Activated CD4-positive, alpha-beta memory T cell treated with anti-CD3 and anti-CD28 coated beads for 36 hours (primary cell): Measurements from ENCODE around the gene AHR. TPM values are rescaled to one million over a fixed set of nuclear protein-coding genes. Genes with fewer than 3 reads are reported as not detected.
"Not testable (repeated sequence)": the region's sequence is repeated elsewhere in the genome, so short reads cannot be mapped to it uniquely, and the experiment has no call there.

Source experiments
- CTCF ChIA-PET: fragments of 350-600 bp; sonication (Branson Sonifier 250); formaldehyde crosslinking; loops from one replicate; lab custom pipeline; 2021; ENCODE audit warnings: antibody characterized with exemption, inconsistent platforms; lab: Charles Lee
- POLR2A ChIA-PET: fragments of 350-600 bp; sonication (Branson Sonifier 250); formaldehyde crosslinking; loops from one replicate; lab custom pipeline; 2021; ENCODE audit warnings: antibody characterized with exemption; lab: Charles Lee
- DNase-seq: peaks from one replicate; pipeline ENCODE4 v3.0.0-alpha.2; 2020
- H3K27ac Mint-ChIP-seq: one replicate; pipeline ENCODE4 v1.8.0; 2021; ENCODE audit warnings: mixed read lengths
- H3K27me3 Mint-ChIP-seq: one replicate; pipeline ENCODE4 v1.8.0; 2021; ENCODE audit warnings: mixed read lengths
- H3K36me3 Mint-ChIP-seq: one replicate; pipeline ENCODE4 v1.8.0; 2021; ENCODE audit warnings: mixed read lengths
- H3K4me1 Mint-ChIP-seq: one replicate; pipeline ENCODE4 v1.8.0; 2021; ENCODE audit warnings: low read depth, mixed read lengths
- H3K4me3 Mint-ChIP-seq: one replicate; pipeline ENCODE4 v1.8.0; 2021; ENCODE audit warnings: mild to moderate bottlenecking, mixed read lengths
- H3K9me3 Mint-ChIP-seq: one replicate; pipeline ENCODE4 v1.8.0; 2021; ENCODE audit warnings: mixed read lengths
- intact Hi-C: fragments of 100-400 bp; cut with micrococcal nuclease; formaldehyde crosslinking; loops from one replicate; pipeline ENCODE4 v1.15.1; 2023
- total RNA-seq, 2 experiments: library from RNA; stranded (reverse); gene quantifications; one replicate each; pipeline ENCODE4 v1.2.3, GENCODE V29; 2021

Gene AHR
- total RNA-seq, 2 experiments from 2014 or later, result 40.9 to 43.3 TPM

GRCh38 chr7:17347401-17347800 is 48.9 kb downstream of the AHR start:
- peaks cover 5% of the 10 kb centered on the region for H3K4me1 Mint-ChIP-seq
- no peak for DNase-seq
- no peaks in the 10 kb centered on the region for H3K27me3 Mint-ChIP-seq
- ChIA-PET POLR2A (interaction anchor here (0.5 kb wide), 1 partner anchor 644 kb away, joined by 3 read pairs; no protein-coding TSS in a partner anchor), CTCF (interaction anchor here (0.8 kb wide), 1 partner anchor 12 kb away, joined by 3 read pairs; no protein-coding TSS in a partner anchor)
- intact Hi-C loops, result no loop called here
- peaks cover 60% of the 10 kb centered on the region for H3K36me3 Mint-ChIP-seq
- H3K9me3 Mint-ChIP-seq, result peaks cover 30% of the 10 kb centered on the region
- H3K27ac Mint-ChIP-seq, result no peak overlapping the region
- no peak overlapping the region for H3K4me3 Mint-ChIP-seq

- peaks cover 57% of the 10 kb centered on the region for H3K36me3 Mint-ChIP-seq
- H3K27me3 Mint-ChIP-seq, H3K27ac Mint-ChIP-seq, intact Hi-C loops, CTCF ChIA-PET, POLR2A ChIA-PET, H3K4me3 Mint-ChIP-seq, DNase-seq, H3K4me1 Mint-ChIP-seq: not testable (repeated sequence)
- H3K9me3 Mint-ChIP-seq, result peaks cover 30% of the 10 kb centered on the region
Observed at GRCh38 chr7:17348932-17349331, 50.5 kb downstream of the AHR start.

DNA sequence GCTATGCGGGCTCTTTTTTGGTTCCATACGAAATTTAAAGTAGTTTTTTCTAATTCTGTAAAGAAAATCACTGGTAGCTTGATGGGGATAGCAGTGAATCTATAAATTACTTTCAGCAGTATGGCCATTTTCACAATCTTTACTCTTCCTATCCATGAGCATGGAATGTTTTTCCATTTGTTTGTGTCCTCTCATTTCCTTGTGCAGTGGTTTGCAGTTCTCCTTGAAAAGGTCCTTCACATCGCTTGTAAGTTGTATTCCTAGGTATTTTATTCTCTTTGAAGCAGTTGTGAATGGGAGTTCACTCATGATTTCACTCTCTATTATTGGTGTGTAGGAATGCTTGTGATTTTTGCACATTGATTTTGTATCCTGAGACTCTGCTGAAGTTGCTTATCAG is 51.9 kb downstream of the AHR start:
- POLR2A ChIA-PET, intact Hi-C loops: not testable (repeated sequence)

DNA sequence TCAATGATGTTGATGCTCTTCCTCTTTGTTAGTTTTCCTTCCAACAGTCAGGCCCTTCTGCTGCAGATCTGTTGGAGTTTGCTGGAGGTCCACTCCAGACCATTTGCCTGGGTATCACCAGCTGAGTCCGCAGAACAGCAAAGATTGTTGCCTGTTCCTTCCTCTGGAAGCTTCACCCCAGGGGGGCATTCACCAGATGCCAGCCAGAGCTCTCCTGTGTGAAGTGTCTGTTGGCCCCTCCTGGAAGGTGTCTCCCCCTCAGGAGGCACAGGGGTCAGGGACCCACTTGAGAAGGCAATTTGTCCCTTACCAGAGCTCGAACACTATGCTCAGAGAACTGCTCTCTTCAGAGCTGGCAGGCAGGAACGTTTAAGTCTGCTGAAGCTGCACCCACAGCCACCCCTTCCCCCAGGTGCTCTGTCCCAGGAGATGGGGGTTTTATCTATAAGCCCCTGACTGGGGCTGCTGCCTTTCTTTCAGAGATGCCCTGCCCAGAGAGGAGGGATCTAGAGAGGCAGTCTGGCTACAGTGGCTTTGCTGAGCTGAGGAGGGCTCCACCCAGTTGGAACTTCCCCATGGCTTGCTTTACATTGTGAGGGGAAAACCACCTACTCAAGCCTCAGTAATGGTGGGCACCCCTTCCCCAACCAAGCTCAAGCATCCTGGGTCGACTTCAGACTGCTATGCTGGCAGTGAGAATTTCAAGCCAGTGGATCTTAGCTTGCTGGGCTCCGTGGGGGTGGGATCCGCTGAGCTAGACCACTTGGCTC is 55.4 kb downstream of the AHR start:
- CTCF ChIA-PET, result interaction anchor here (1.1 kb wide), 1 partner anchor 371 kb away, joined by 3 read pairs; no protein-coding TSS in a partner anchor
- intact Hi-C loops, H3K27me3 Mint-ChIP-seq, DNase-seq, H3K4me3 Mint-ChIP-seq, H3K4me1 Mint-ChIP-seq, POLR2A ChIA-PET, H3K27ac Mint-ChIP-seq: not testable (repeated sequence)
- Mint-ChIP-seq H3K9me3 (peaks cover 32% of the 10 kb centered on the region), H3K36me3 (peaks cover 46% of the 10 kb centered on the region)

More for the DNA sequence above, 51.9 kb downstream of the AHR start:
- H3K27ac Mint-ChIP-seq, H3K4me3 Mint-ChIP-seq, DNase-seq, H3K4me1 Mint-ChIP-seq, H3K27me3 Mint-ChIP-seq, CTCF ChIA-PET: not testable (repeated sequence)
- H3K36me3 Mint-ChIP-seq, result peaks cover 58% of the 10 kb centered on the region
- H3K9me3 Mint-ChIP-seq, result peaks cover 30% of the 10 kb centered on the region

GRCh38 chr7:17354473-17354872 is 56.0 kb downstream of the AHR start:
- no peak overlapping the region for H3K4me3 Mint-ChIP-seq
- H3K27ac Mint-ChIP-seq, result no peak overlapping the region
- H3K4me1 Mint-ChIP-seq, result no peaks in the 10 kb centered on the region
- ChIA-PET POLR2A (no interaction called here), CTCF (no interaction called here)
- DNase-seq, result no peak
- H3K9me3 Mint-ChIP-seq, result peaks cover 25% of the 10 kb centered on the region
- H3K27me3 Mint-ChIP-seq, result no peaks in the 10 kb centered on the region
- peaks cover 40% of the 10 kb centered on the region for H3K36me3 Mint-ChIP-seq
- intact Hi-C loops, result no loop called here

DNA sequence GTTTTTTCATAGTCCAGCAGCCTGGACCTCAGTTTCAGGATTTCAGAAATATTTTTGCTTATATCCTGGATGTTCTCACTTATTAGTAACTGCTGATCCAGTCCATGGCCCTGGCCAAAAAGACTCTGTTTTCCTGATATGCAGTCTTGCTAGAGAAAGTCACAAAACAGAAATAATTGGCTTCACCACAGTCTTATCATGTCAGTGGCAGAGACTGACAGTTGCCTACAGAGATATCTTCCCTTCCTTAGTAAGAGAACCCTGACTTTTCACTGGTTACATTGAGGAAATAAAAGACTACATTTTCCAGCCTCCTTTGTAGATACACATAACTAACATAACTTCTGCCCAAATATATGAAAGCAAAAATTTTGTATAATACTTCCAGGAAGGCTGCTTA is 56.6 kb downstream of the AHR start:
- intact Hi-C loops, result no loop called here
- Mint-ChIP-seq H3K4me3 (no peak overlapping the region), H3K36me3 (peaks cover 34% of the 10 kb centered on the region), H3K27ac (no peak overlapping the region), H3K4me1 (no peaks in the 10 kb centered on the region), H3K9me3 (peaks cover 20% of the 10 kb centered on the region), H3K27me3 (no peaks in the 10 kb centered on the region)
- ChIA-PET CTCF (no interaction called here), POLR2A (no interaction called here)
- no peak for DNase-seq

DNA sequence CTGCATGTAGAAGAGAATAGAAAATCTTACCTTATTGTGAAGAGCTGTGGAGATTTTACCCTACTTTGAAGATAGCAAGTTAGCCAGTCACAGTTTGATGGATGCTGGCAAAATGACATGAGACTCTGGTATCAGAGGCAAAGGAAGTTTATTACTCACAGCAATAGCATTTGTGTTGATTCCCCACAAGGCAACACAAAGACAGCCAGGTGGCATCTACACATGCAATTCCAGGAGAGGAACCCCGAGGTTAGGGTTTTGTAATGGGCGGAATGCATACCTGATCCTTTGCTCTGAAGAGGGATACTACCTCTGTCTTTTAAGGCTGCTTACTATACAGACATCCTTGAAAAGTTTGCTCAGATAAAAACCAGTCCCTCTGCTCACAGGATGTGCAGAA is 59.5 kb downstream of the AHR start:
- no peak overlapping the region for H3K27ac Mint-ChIP-seq
- POLR2A ChIA-PET, result no interaction called here
- CTCF ChIA-PET, result no interaction called here
- peaks cover 16% of the 10 kb centered on the region for H3K36me3 Mint-ChIP-seq
- H3K4me3 Mint-ChIP-seq, result no peak overlapping the region
- intact Hi-C loops, result no loop called here
- peaks cover 14% of the 10 kb centered on the region for H3K9me3 Mint-ChIP-seq
- no peaks in the 10 kb centered on the region for H3K4me1 Mint-ChIP-seq
- H3K27me3 Mint-ChIP-seq, result no peaks in the 10 kb centered on the region
- no peak for DNase-seq

- no peak for DNase-seq
- H3K4me3 Mint-ChIP-seq, result no peak overlapping the region
- H3K27me3 Mint-ChIP-seq, result no peaks in the 10 kb centered on the region
- H3K9me3 Mint-ChIP-seq, result peaks cover 14% of the 10 kb centered on the region
- POLR2A ChIA-PET, result no interaction called here
- intact Hi-C loops, result no loop called here
- peaks cover 13% of the 10 kb centered on the region for H3K36me3 Mint-ChIP-seq
- CTCF ChIA-PET, result no interaction called here
- H3K4me1 Mint-ChIP-seq, result no peaks in the 10 kb centered on the region
- no peak overlapping the region for H3K27ac Mint-ChIP-seq
Observed at GRCh38 chr7:17359610-17360009, 61.2 kb downstream of the AHR start.

DNA sequence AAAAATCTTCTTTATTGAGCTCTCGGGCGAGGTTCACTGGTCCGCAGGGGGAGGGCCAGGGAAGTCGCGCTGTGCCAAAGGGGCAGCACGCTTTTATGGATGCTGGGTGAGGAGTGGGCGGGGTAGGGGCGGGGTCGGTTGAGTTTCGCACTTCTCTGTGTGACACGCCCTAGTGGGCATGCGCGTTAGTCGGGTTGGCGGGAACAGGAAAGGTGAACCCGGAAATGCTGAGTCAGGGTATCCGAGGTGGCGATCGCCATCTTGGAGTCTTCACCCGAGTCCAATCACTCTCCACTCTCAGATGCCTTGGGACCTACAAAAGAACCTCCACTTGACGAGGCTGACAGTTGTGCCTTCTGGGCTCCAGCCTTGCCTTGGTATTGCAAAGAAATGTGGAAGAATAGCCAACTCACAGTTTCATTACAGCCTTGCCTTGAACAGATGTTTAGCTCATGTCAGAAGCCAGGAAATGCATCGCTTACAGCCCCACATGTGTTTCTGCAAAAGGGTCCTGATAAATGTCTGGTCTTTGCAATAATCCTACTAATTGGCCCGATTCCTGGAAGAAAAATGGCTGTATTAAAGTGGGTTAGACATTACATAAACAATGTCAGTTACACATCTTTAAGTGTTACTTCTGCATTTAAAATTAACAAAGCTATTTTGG is 64.1 kb downstream of the AHR start:
- Mint-ChIP-seq H3K9me3 (peaks cover 14% of the 10 kb centered on the region), H3K4me3 (no peak overlapping the region), H3K27me3 (no peaks in the 10 kb centered on the region), H3K4me1 (peaks cover 2% of the 10 kb centered on the region), H3K27ac (no peak overlapping the region), H3K36me3 (peaks cover 11% of the 10 kb centered on the region)
- ChIA-PET CTCF (no interaction called here), POLR2A (no interaction called here)
- intact Hi-C loops, result no loop called here
- DNase-seq, result no peak

GRCh38 chr7:17364671-17365070 is 66.2 kb downstream of the AHR start:
- Mint-ChIP-seq H3K36me3 (peaks cover 6% of the 10 kb centered on the region), H3K4me1 (peaks cover 2% of the 10 kb centered on the region), H3K9me3 (peaks cover 11% of the 10 kb centered on the region), H3K27me3 (no peaks in the 10 kb centered on the region), H3K4me3 (no peak overlapping the region), H3K27ac (no peak overlapping the region)
- intact Hi-C loops, result no loop called here
- ChIA-PET CTCF (no interaction called here), POLR2A (no interaction called here)
- DNase-seq, result no peak

DNA sequence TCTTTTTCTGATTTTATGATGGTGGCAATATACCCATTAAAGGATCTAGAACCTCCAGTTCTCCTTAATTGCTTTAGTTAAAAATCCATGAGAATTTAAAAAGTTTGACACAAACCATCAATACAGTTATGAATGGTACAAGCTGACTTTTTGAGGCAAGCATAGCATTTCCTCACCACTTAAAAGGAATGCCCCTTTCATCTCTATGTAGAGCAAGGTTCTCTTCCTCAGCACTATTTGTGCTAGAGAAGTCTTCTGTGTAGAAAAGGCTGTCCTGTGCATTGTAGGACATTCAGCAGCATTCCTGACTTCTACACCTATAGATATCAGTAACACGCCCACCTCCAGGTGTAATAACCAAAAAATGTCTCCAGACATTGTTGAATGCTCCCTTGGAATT is 67.3 kb downstream of the AHR start:
- Mint-ChIP-seq H3K27ac (no peak overlapping the region), H3K36me3 (peaks cover 6% of the 10 kb centered on the region), H3K4me1 (peaks cover 2% of the 10 kb centered on the region), H3K4me3 (no peak overlapping the region), H3K9me3 (peaks cover 11% of the 10 kb centered on the region), H3K27me3 (no peaks in the 10 kb centered on the region)
- ChIA-PET POLR2A (no interaction called here), CTCF (no interaction called here)
- intact Hi-C loops, result no loop called here
- DNase-seq, result no peak

- no peak overlapping the region for H3K27ac Mint-ChIP-seq
- intact Hi-C loops, result no loop called here
Observed at GRCh38 chr7:17367502-17367901, 69.0 kb downstream of the AHR start.

More at GRCh38 chr7:17367502-17367901, 69.0 kb downstream of the AHR start:
- POLR2A ChIA-PET, result no interaction called here
- H3K4me3 Mint-ChIP-seq, result no peak overlapping the region
- H3K36me3 Mint-ChIP-seq, result no peaks in the 10 kb centered on the region
- peaks cover 3% of the 10 kb centered on the region for H3K9me3 Mint-ChIP-seq
- peaks cover 5% of the 10 kb centered on the region for H3K4me1 Mint-ChIP-seq
- no peaks in the 10 kb centered on the region for H3K27me3 Mint-ChIP-seq
- CTCF ChIA-PET, result no interaction called here
- no peak for DNase-seq
